Measurements from ENCODE around the gene MAS1L.

The MAS1L gene

DNA sequence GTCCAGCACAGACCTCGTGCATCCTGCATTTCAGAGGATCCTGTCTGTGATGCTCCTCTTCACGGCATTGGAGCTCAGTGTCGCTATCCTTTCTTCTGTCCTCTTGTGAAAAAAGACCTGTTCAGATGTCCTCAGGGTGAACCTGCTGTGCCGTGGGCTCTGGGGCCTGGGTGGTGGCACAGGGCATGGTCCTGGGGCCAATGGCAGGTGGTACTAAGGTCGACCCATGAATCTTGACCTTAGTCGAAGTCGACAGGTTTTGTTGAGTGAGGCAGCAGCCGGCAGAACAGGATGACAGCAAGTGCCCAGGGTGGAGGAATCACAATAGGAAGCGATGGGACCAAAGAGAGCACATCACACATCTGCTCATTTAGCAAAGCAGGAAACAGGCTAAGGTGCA is 22.0 kb upstream of the MAS1L start:
- no peaks in the 10 kb centered on the region for H3K36me3 ChIP-seq (ENCODE audit: control insufficient read depth in 2 of 2, insufficient read depth in 1 of 2, low read length in 2 of 2)
- H3K4me1 ChIP-seq (ENCODE audit: control insufficient read depth, insufficient read depth, low read length): peaks cover 8% of the 10 kb centered on the region; the same call in 1 of the 2 replicates
- no peak overlapping the region for H3K4me3 ChIP-seq (ENCODE audit: low read depth, low read length)
- TF ChIP-seq ZNF626 (tag by site-specific recombination; IDR thresholded peaks at IDR 0.05) (no peak), ZNF19 (tag by site-specific recombination; IDR thresholded peaks at IDR 0.05; ENCODE audit: low read depth) (no peak), ZNF324 (tag by site-specific recombination; IDR thresholded peaks at IDR 0.05) (no peak), ELK4 (IDR thresholded peaks at IDR 0.05; ENCODE audit: borderline replicate concordance, low read depth, low read length) (no peak), TCF7L2 (IDR thresholded peaks at IDR 0.05; ENCODE audit: borderline replicate concordance, low read depth, low read length) (no peak), MYNN (tag by site-specific recombination; IDR thresholded peaks at IDR 0.05; ENCODE audit: borderline replicate concordance) (no peak), HOXD13 (CRISPR knock-in tag; IDR thresholded peaks at IDR 0.05; ENCODE audit: borderline replicate concordance) (no peak), GLIS1 (tag by site-specific recombination; IDR thresholded peaks at IDR 0.05) (no peak)
- TF ChIP-seq, protein P1, sequence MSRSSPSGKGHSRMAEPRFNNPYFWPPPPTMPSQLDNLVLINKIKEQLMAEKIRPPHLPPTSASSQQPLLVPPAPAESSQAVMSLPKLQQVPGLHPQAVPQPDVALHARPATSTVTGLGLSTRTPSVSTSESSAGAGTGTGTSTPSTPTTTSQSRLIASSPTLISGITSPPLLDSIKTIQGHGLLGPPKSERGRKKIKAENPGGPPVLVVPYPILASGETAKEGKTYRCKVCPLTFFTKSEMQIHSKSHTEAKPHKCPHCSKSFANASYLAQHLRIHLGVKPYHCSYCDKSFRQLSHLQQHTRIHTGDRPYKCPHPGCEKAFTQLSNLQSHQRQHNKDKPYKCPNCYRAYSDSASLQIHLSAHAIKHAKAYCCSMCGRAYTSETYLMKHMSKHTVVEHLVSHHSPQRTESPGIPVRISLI (tag by site-specific recombination; IDR thresholded peaks at IDR 0.05): no peak
- no peak overlapping the region for H3K27ac ChIP-seq (ENCODE audit: extremely low read depth, low read depth, low read length)
- ChIA-PET POLR2A (no interaction called here), CTCF (interaction anchor here (0.7 to 1.6 kb wide), 3 partner anchors 72 to 1401 kb away, joined by 3 to 9 read pairs (median 3); partner anchors contain the start of gene OR12D1)
- no peaks in the 10 kb centered on the region for H3K9me3 ChIP-seq (ENCODE audit: control insufficient read depth, insufficient read depth, low read depth, low read length)

DNA sequence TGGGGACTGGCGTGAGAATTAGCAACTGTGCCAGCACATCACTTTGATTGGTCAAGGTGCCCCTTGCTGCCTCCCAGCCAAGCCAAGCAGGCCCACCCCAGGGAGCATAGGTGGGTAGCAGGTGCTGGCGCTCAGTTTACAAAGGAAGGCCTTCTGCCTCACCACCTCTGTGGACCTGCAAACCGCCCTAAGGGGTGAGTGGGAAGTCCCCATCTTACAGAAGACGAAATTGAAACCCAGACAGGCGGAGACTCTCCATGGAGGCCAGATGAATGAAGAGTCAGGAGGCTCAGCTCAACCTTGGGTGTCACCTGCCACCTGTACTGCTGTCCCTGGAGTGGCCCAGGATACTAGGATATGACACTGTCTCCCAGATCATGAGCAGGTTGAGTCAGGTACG is 21.5 kb upstream of the MAS1L start:
- H3K4me1 ChIP-seq (ENCODE audit: control insufficient read depth, insufficient read depth, low read length): peaks cover 8% of the 10 kb centered on the region; the same call in 1 of the 2 replicates
- CTCF ChIA-PET: no interaction called here
- POLR2A ChIA-PET: no interaction called here
- H3K4me3 ChIP-seq (ENCODE audit: low read depth, low read length): no peak overlapping the region
- no peaks in the 10 kb centered on the region for H3K36me3 ChIP-seq (ENCODE audit: control insufficient read depth in 2 of 2, insufficient read depth in 1 of 2, low read length in 2 of 2)
- H3K27ac ChIP-seq (ENCODE audit: extremely low read depth, low read depth, low read length): no peak overlapping the region
- H3K9me3 ChIP-seq (ENCODE audit: control insufficient read depth, insufficient read depth, low read depth, low read length): no peaks in the 10 kb centered on the region
- no peak for TF ChIP-seq ZNF830 (tag by site-specific recombination; IDR thresholded peaks at IDR 0.05; ENCODE audit: low read depth)
- TF ChIP-seq ZNF394 (tag by site-specific recombination; IDR thresholded peaks at IDR 0.05; ENCODE audit: borderline replicate concordance): no peak
- TF ChIP-seq, protein P2, sequence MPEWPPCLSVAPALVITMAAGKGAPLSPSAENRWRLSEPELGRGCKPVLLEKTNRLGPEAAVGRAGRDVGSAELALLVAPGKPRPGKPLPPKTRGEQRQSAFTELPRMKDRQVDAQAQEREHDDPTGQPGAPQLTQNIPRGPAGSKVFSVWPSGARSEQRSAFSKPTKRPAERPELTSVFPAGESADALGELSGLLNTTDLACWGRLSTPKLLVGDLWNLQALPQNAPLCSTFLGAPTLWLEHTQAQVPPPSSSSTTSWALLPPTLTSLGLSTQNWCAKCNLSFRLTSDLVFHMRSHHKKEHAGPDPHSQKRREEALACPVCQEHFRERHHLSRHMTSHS (tag by site-specific recombination; IDR thresholded peaks at IDR 0.05): no peak
- no peak for TF ChIP-seq ZNF184 (tag by site-specific recombination; IDR thresholded peaks at IDR 0.05)
- no peak for TF ChIP-seq ZNF623 (tag by site-specific recombination; IDR thresholded peaks at IDR 0.05)

DNA sequence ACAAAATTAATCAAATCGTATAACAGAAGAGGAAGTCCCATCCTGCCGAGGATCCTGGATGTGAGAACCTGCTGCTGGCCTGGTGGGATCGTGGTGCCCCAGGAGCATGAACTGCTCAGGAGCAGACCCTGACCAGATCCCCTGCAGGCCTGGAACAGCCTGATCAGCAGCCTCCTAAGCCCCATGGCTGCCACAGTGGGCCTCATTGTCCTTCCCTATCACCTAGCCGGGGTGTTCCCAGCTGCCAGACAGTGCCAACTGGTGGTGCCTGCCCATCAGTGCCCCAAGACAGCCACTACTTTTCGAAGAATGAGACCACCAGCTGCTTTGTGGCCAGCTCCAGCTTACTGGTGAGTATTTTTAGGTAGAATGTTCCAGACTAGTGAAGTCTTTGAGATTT is 19.6 kb upstream of the MAS1L start:
- Histone ChIP-seq H3K27ac (ENCODE audit: extremely low read depth, low read depth, low read length) (no peak overlapping the region), H3K4me3 (ENCODE audit: low read depth, low read length) (no peak overlapping the region), H3K9me3 (ENCODE audit: control insufficient read depth, insufficient read depth, low read depth, low read length) (no peaks in the 10 kb centered on the region), H3K36me3 (ENCODE audit: control insufficient read depth in 2 of 2, insufficient read depth in 1 of 2, low read length in 2 of 2) (no peaks in the 10 kb centered on the region), H3K4me1 (ENCODE audit: control insufficient read depth, insufficient read depth, low read length) (peaks cover 8% of the 10 kb centered on the region; the same call in 1 of the 2 replicates)
- CTCF ChIA-PET: interaction anchor here (0.6 to 1.2 kb wide), 2 partner anchors 81 to 253 kb away, joined by 3 read pairs; no protein-coding TSS in a partner anchor
- POLR2A ChIA-PET: no interaction called here
- TF ChIP-seq ZNF473 (tag by site-specific recombination; IDR thresholded peaks at IDR 0.05) (no peak), ZNF140 (tag by site-specific recombination; IDR thresholded peaks at IDR 0.05) (no peak), ZNF544 (tag by site-specific recombination; IDR thresholded peaks at IDR 0.05) (no peak), ZNF510 (tag by site-specific recombination; IDR thresholded peaks at IDR 0.05; ENCODE audit: insufficient replicate concordance) (no peak), ZNF791 (tag by site-specific recombination; IDR thresholded peaks at IDR 0.05) (no peak), ZNF404 (tag by site-specific recombination; IDR thresholded peaks at IDR 0.05) (no peak), ZBTB48 (tag by site-specific recombination; IDR thresholded peaks at IDR 0.05) (no peak), ZNF747 (tag by site-specific recombination; IDR thresholded peaks at IDR 0.05) (no peak), ZNF16 (tag by site-specific recombination; IDR thresholded peaks at IDR 0.05; ENCODE audit: low read depth) (no peak), EGR2 (tag by site-specific recombination; IDR thresholded peaks at IDR 0.05; ENCODE audit: low read depth) (no peak), ZNF677 (tag by site-specific recombination; IDR thresholded peaks at IDR 0.05) (no peak), KLF17 (tag by site-specific recombination; IDR thresholded peaks at IDR 0.05) (no peak), ZNF121 (tag by site-specific recombination; IDR thresholded peaks at IDR 0.05) (no peak), ZNF658 (tag by site-specific recombination; IDR thresholded peaks at IDR 0.05) (no peak)
- TF ChIP-seq, protein P3, sequence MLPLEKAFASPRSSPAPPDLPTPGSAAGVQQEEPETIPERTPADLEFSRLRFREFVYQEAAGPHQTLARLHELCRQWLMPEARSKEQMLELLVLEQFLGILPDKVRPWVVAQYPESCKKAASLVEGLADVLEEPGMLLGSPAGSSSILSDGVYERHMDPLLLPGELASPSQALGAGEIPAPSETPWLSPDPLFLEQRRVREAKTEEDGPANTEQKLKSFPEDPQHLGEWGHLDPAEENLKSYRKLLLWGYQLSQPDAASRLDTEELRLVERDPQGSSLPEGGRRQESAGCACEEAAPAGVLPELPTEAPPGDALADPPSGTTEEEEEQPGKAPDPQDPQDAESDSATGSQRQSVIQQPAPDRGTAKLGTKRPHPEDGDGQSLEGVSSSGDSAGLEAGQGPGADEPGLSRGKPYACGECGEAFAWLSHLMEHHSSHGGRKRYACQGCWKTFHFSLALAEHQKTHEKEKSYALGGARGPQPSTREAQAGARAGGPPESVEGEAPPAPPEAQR (tag by site-specific recombination; IDR thresholded peaks at IDR 0.05): no peak
